K562 (cell line): ENCODE results near the gene PPHLN1. TPM values are rescaled to one million over a fixed set of nuclear protein-coding genes. Genes with fewer than 3 reads are reported as not detected.

Source experiments
- CHD7 ChIP-seq: fragments of 200-600 bp; sonication (generic); IDR thresholded peaks from one replicate; pipeline ENCODE4 v1.6.1; 2012; ENCODE audit warnings: mild to moderate bottlenecking, low read depth, low read length, inconsistent platforms
- KDM5B ChIP-seq: fragments of 200-600 bp; sonication (generic); IDR thresholded peaks from 2 replicates; pipeline ENCODE4 v1.6.1; 2012; ENCODE audit warnings: low read depth, mild to moderate bottlenecking, moderate library complexity, low read length, control low read depth, inconsistent platforms; ENCODE audit not compliant: insufficient replicate concordance
- VEZF1 ChIP-seq: fragments of 200-800 bp; sonication (Bioruptor generic); IDR thresholded peaks from 2 replicates; pipeline ENCODE4 v1.6.1; 2017; ENCODE audit warnings: missing genetic modification characterization, missing compliant biosample characterization
- ZNF140 ChIP-seq: fragments of 250-450 bp; sonication (Bioruptor Pico); IDR thresholded peaks from 2 replicates; pipeline ENCODE4 v1.8.0; 2021; ENCODE audit warnings: moderate library complexity, mild to moderate bottlenecking, inconsistent platforms
- ZNF197 ChIP-seq: fragments of 200-800 bp; sonication (Bioruptor generic); IDR thresholded peaks from 2 replicates; pipeline ENCODE4 v1.6.1; 2016; ENCODE audit warnings: low read depth, missing genetic modification characterization, missing compliant biosample characterization
- polyA plus RNA-seq, 8 experiments: library from polyadenylated mRNA; depleted of rRNA in 4 of 8; stranded (reverse) in 5 of 8; unstranded in 3 of 8; fragments of >200 nt; fragmentation: Nextera tagmentation in 2 of 8; fragmentation: Illumina TruSeq in 1 of 8; extraction: Ambion mirVana in 2 of 8; extraction: Trizol in 1 of 8; gene quantifications; 2 replicates each; pipeline versions ENCODE4 v1.2.1 to v1.2.3, GENCODE V29; 2011 to 2014; ENCODE audit warnings: inconsistent platforms in 1 of 8, missing spikeins in 1 of 8
- total RNA-seq, 7 experiments: library from RNA; depleted of rRNA in 6 of 7; stranded (reverse); fragments of >200 nt in 6 of 7; fragmentation: Illumina TruSeq in 2 of 7; extraction: Trizol in 2 of 7; gene quantifications; 2 replicates each; pipeline versions ENCODE4 v1.2.1 to v1.2.3, GENCODE V29; 2011 to 2021; ENCODE audit warnings: low replicate concordance in 1 of 7
- TF ChIP-seq, protein P1 (sequence below): fragments of 150-350 bp; IDR thresholded peaks from 2 replicates; pipeline ENCODE4 v1.6.1; 2014; ENCODE audit warnings: low read depth, mild to moderate bottlenecking, low read length, borderline replicate concordance
- TF ChIP-seq, protein P2 (sequence below): fragments of 450-650 bp; formaldehyde crosslinking; IDR thresholded peaks from 2 replicates; pipeline ENCODE4 v1.4.0; 2020; ENCODE audit warnings: mild to moderate bottlenecking, moderate library complexity

PPHLN1 gene
- total and polyA plus RNA-seq, 9 of the 15 experiments (the other 6 are each of a cell fraction or from before 2014, with no cell fraction given), result 66.3 to 112 (median 93.6) TPM

GRCh38 chr12:42482748-42483520, 157.0 kb downstream of the PPHLN1 start (continued):
- TF ChIP-seq ZNF140 (CRISPR knock-in tag), result no peak
- TF ChIP-seq VEZF1 (CRISPR knock-in tag), result peak; percentile 22; the same call in 1 of the 2 replicates
- TF ChIP-seq ZNF197 (CRISPR knock-in tag), result no peak
- TF ChIP-seq CHD7, result no peak
- TF ChIP-seq, protein P1, sequence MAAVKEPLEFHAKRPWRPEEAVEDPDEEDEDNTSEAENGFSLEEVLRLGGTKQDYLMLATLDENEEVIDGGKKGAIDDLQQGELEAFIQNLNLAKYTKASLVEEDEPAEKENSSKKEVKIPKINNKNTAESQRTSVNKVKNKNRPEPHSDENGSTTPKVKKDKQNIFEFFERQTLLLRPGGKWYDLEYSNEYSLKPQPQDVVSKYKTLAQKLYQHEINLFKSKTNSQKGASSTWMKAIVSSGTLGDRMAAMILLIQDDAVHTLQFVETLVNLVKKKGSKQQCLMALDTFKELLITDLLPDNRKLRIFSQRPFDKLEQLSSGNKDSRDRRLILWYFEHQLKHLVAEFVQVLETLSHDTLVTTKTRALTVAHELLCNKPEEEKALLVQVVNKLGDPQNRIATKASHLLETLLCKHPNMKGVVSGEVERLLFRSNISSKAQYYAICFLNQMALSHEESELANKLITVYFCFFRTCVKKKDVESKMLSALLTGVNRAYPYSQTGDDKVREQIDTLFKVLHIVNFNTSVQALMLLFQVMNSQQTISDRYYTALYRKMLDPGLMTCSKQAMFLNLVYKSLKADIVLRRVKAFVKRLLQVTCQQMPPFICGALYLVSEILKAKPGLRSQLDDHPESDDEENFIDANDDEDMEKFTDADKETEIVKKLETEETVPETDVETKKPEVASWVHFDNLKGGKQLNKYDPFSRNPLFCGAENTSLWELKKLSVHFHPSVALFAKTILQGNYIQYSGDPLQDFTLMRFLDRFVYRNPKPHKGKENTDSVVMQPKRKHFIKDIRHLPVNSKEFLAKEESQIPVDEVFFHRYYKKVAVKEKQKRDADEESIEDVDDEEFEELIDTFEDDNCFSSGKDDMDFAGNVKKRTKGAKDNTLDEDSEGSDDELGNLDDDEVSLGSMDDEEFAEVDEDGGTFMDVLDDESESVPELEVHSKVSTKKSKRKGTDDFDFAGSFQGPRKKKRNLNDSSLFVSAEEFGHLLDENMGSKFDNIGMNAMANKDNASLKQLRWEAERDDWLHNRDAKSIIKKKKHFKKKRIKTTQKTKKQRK, result no peak
- TF ChIP-seq, protein P2, sequence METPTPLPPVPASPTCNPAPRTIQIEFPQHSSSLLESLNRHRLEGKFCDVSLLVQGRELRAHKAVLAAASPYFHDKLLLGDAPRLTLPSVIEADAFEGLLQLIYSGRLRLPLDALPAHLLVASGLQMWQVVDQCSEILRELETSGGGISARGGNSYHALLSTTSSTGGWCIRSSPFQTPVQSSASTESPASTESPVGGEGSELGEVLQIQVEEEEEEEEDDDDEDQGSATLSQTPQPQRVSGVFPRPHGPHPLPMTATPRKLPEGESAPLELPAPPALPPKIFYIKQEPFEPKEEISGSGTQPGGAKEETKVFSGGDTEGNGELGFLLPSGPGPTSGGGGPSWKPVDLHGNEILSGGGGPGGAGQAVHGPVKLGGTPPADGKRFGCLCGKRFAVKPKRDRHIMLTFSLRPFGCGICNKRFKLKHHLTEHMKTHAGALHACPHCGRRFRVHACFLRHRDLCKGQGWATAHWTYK (CRISPR knock-in tag), result no peak
- TF ChIP-seq KDM5B, result no peak
